Esophagus squamous epithelium (tissue), 5 donors: ENCODE data around the gene PREPL. TPM values are rescaled to one million over a fixed set of nuclear protein-coding genes. Genes with fewer than 3 reads are reported as not detected.

ENCODE experiments used
- DNase-seq: peaks from one replicate; lab custom pipeline; 2025; lab: John Stamatoyannopoulos, UW
- H3K27ac ChIP-seq, 4 donors: fragments of 200-600 bp; sonication (generic); one replicate each; pipeline ENCODE4 v1.5.1; 2016 to 2019; ENCODE audit warnings: mild to moderate bottlenecking in 1 of 4
- H3K27me3 ChIP-seq, 4 donors: fragments of 200-600 bp; sonication (generic); 1 replicate in 3 of 4; 2 replicates in 1 of 4; pipeline versions ENCODE4 v1.5.1 to v1.6.0; 2017 to 2021; ENCODE audit warnings: antibody characterized with exemption in 1 of 4
- H3K36me3 ChIP-seq, 3 donors: fragments of 200-600 bp; sonication (generic); one replicate each; pipeline ENCODE4 v1.5.1; 2016 to 2019
- H3K4me1 ChIP-seq, 3 donors: fragments of 200-600 bp; sonication (generic); one replicate each; pipeline ENCODE4 v1.5.1; 2017 to 2019
- H3K4me3 ChIP-seq, 4 donors: fragments of 200-600 bp; sonication (generic); 1 replicate in 3 of 4; 2 replicates in 1 of 4; pipeline ENCODE4 v1.5.1; 2016 to 2019; ENCODE audit warnings: mild to moderate bottlenecking in 2 of 4, moderate library complexity in 1 of 4
- H3K9me3 ChIP-seq, 3 donors: fragments of 200-600 bp; sonication (generic); one replicate each; pipeline ENCODE4 v1.5.1; 2016 to 2019
- CTCF ChIP-seq, 6 experiments: fragments of 450-650 bp in 4 of 6; fragments of 200-600 bp in 2 of 6; sonication (generic) in 2 of 6; IDR thresholded peaks; one replicate each; pipeline ENCODE4 v1.5.1; 2016 to 2019; ENCODE audit warnings: antibody characterized with exemption in 6 of 6, mild to moderate bottlenecking in 4 of 6, moderate library complexity in 4 of 6
- POLR2A ChIP-seq, 4 donors: fragments of 450-650 bp; IDR thresholded peaks; one replicate each; pipeline ENCODE4 v1.6.1; 2017; ENCODE audit warnings: antibody characterized with exemption in 4 of 4, mild to moderate bottlenecking in 4 of 4, moderate library complexity in 3 of 4
- WGBS, 2 donors: methylation state at CpG; one replicate each; pipeline ENCODE4 v1.1.5; 2018; 5-methylcytosine and 5-hydroxymethylcytosine counted together
- intact Hi-C: fragments of 100-400 bp; cut with DNase I; formaldehyde crosslinking; loops from one replicate; pipeline ENCODE4 v1.15.0; 2022
- total RNA-seq, 4 donors: library from RNA; depleted of rRNA; stranded (reverse); fragments of >200 nt; gene quantifications; one replicate each; pipeline ENCODE4 v1.1.0, GENCODE V29; 2016
- donor health status: DM: yes; HTN: yes; CAD: no.

The PREPL gene
- total RNA-seq, 4 donors from 2014 or later, result 18.5 to 25.7 (median 23.2) TPM

DNA sequence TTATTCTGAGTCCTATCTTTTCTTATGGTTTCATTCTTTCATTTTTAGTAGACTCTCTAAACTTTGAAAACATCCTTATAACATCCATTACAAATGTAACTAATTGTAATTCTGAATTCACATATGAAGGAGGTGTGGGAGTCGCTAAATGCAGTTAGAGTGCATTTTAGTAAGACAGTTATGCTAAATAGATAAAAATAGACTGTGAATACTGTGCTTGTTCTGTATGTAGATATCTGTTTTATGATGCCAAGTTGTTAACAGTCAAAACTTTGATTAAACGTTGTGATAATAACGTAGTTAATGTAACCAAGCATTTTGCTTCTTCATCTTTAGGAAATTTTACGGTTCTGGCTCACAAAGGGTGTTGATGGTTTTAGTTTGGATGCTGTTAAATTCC lies 61.7 kb downstream of the PREPL start:
- intact Hi-C loops, result no loop called here
- no peak for TF ChIP-seq CTCF (IDR thresholded peaks at IDR 0.05)
- no peak for TF ChIP-seq POLR2A (IDR thresholded peaks at IDR 0.05)
- Histone ChIP-seq H3K4me3 (no peak overlapping the region), H3K36me3 (no peaks in the 10 kb centered on the region), H3K9me3 (no peaks in the 10 kb centered on the region), H3K27ac (no peak overlapping the region), H3K27me3 (peaks cover 0 to 22% (median 0%) of the 10 kb centered on the region in 4 donors), H3K4me1 (no peaks in the 10 kb centered on the region)
- WGBS, 2 donors, result 66 to 79% methylated on average over 4 of the region's 4 CpGs
- no peak for DNase-seq

DNA sequence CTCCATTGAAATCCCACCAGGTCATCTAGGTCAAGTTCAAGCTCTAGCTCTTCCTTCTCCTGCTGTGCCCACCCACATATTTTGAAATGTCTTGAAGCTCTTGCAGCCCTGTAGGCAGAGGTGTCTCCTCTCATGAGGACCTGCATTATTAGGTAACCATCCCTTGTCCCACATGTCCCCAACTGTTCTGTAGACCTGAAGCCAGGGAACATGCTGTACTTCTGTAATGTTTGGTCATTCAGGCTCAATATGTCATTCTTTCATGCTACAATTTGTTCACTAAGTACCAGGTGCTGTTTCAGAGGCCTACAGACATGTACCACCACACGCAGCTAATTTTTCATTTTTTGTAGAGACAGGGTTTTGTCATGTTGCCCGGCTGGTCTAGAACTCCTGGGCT lies 63.9 kb downstream of the PREPL start:
- TF ChIP-seq POLR2A (IDR thresholded peaks at IDR 0.05) (no peak), CTCF (IDR thresholded peaks at IDR 0.05) (no peak)
- H3K27me3 ChIP-seq, result peaks cover 0 to 44% (median 0%) of the 10 kb centered on the region in 4 donors
- no peak for DNase-seq
- no peaks in the 10 kb centered on the region for H3K9me3 ChIP-seq
- WGBS, 2 donors, result 94 to 100% methylated on average over 2 of the region's 2 CpGs
- H3K4me3 ChIP-seq, result no peak overlapping the region
- H3K27ac ChIP-seq, result no peak overlapping the region
- H3K36me3 ChIP-seq, result no peaks in the 10 kb centered on the region
- no peaks in the 10 kb centered on the region for H3K4me1 ChIP-seq
- intact Hi-C loops, result no loop called here

DNA sequence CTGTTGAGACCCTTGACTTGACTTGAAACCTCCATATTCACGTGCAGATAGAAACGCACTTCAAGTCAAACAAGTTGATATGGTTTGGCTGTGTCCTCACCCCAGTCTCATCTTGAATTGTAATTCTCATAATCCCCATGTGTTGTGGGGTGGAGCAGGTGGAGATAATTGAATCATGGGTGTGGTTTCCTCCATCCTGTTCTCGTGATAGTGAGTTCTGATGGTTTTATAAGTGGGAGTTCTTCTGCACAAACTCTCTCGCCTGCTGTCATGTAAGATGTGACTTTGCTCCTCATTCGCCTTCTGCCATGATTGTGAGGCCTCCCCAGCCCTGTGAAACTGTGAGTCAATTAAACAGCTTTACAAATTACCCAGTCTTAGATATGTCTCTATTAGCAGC lies 64.6 kb downstream of the PREPL start:
- Histone ChIP-seq H3K27ac (no peak overlapping the region), H3K4me1 (peaks cover 0 to 6% (median 2%) of the 10 kb centered on the region in 3 donors), H3K27me3 (peaks cover 0 to 52% (median 0%) of the 10 kb centered on the region in 4 donors), H3K9me3 (no peaks in the 10 kb centered on the region), H3K36me3 (no peaks in the 10 kb centered on the region), H3K4me3 (no peak overlapping the region)
- DNase-seq, result no peak
- intact Hi-C loops, result no loop called here
- TF ChIP-seq POLR2A (IDR thresholded peaks at IDR 0.05) (no peak), CTCF (IDR thresholded peaks at IDR 0.05) (no peak)
- 83 to 87% methylated on average over 5 of the region's 5 CpGs for WGBS, 2 donors

DNA sequence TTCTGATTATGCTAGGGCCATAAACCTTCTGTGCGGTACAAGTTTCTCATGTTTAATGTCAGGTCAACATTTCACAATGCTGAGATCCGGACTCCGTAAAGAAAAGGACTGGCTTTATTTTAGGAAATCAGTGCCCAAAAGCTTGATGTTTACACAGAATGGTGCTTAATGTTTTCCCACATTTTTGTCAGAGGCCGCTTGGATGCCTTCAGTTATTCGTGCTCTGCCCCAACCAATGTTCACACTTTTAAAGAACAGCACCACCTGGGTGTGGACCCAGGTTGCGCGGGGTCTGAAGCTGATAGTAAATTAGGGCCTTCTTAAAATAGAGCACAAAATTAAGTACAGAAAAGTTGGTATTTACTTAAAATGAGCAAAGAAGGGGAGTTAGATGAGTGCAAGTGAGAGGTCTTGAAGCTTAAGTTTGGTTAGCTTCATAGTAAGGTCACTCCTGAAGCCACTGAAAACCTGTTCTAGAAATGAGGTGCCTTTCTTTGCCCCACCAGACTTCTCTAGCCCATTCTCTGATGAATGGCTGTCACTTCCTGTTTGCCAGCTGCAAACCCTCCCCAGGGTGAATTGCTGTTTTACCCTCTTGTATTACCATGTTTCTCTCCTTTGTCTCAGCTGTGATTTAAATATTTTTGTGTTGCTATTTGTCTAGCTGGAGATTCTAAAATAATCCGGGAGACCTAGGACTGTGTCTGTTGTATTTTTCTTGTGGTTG lies 65.5 kb downstream of the PREPL start:
- no peak for DNase-seq
- intact Hi-C loops, result no loop called here
- WGBS, 2 donors, result 76 to 78% methylated on average over 8 of the region's 8 CpGs
- Histone ChIP-seq H3K4me1 (peaks cover 0 to 14% (median 2%) of the 10 kb centered on the region in 3 donors), H3K4me3 (no peak overlapping the region), H3K36me3 (no peaks in the 10 kb centered on the region), H3K27ac (no peak overlapping the region), H3K27me3 (peaks cover 0 to 53% (median 0%) of the 10 kb centered on the region in 4 donors), H3K9me3 (no peaks in the 10 kb centered on the region)
- TF ChIP-seq POLR2A (IDR thresholded peaks at IDR 0.05) (no peak), CTCF (IDR thresholded peaks at IDR 0.05) (no peak)

- Histone ChIP-seq H3K36me3 (no peaks in the 10 kb centered on the region), H3K27me3 (peaks cover 0 to 55% (median 0%) of the 10 kb centered on the region in 4 donors), H3K4me1 (peaks cover 0 to 16% (median 2%) of the 10 kb centered on the region in 3 donors), H3K27ac (no peak overlapping the region), H3K9me3 (no peaks in the 10 kb centered on the region), H3K4me3 (no peak overlapping the region)
- WGBS, 2 donors, result 77 to 80% methylated on average over 5 of the region's 5 CpGs
- intact Hi-C loops, result no loop called here
- no peak for DNase-seq
- TF ChIP-seq CTCF (IDR thresholded peaks at IDR 0.05) (no peak), POLR2A (IDR thresholded peaks at IDR 0.05) (no peak)
Observed at GRCh38 chr2:44295113-44295512, 66.2 kb downstream of the PREPL start.
